HG03025 (cell line): Measurements from ENCODE around the gene DNAJC1.

ENCODE experiments used
- ATAC-seq: cut with Tn5 transposase; IDR thresholded peaks from one replicate; pipeline ENCODE4 v1.9.1; 2021; ENCODE audit warnings: mild to moderate bottlenecking, moderate library complexity; ENCODE audit not compliant: unreplicated experiment, low FRiP score

DNAJC1 gene

DNA sequence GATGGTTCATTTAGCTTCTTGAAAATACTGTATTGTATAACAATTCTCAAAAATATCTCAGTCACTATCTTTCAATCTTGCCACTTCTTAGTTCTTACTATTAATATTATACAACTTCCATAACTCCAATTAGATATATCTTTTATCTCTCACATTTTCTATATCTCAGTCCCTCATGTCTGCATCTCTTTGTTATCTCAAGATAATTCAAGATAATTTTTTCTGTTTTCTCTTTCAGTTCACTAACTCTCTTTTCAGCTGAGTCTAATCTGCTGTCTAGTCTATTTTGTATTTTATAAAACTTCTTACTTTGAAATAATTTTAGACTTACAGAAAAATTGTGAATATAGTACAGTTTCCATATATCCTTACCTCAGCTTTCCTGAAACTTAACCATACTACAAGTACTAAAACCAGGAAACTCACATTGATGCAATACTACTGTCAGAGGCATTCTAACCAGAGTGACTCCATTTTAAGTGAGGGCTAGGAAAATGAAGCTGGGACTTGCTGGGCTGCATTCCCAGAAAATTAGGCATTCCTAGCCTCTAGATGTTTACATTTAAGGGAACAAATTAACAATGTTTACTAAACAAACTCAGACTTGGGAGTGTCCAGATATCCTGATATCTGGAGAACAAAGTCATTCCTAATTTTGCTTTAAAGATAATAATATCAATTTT is 38.4 kb downstream of the DNAJC1 start:
- no peak for ATAC-seq

DNA sequence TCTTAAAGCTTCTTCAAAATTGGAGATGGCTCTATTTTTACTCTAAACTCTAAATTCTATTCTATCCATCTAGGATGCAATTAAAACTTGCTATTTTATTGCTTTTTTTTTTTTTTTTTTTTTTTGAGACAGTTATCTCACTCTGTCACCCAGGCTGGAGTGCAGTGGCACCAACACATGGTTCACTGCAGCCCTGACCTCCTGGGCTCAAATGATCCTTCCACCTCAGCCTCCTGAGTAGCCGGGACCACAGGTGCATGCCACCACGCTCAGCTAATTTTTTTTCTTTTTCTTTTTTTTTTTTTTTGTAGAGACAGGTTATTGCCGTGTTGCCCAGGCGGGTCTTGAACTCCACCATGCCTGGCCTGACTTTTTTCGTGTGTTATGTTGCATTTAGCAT is 41.2 kb downstream of the DNAJC1 start:
- ATAC-seq = no peak

DNA sequence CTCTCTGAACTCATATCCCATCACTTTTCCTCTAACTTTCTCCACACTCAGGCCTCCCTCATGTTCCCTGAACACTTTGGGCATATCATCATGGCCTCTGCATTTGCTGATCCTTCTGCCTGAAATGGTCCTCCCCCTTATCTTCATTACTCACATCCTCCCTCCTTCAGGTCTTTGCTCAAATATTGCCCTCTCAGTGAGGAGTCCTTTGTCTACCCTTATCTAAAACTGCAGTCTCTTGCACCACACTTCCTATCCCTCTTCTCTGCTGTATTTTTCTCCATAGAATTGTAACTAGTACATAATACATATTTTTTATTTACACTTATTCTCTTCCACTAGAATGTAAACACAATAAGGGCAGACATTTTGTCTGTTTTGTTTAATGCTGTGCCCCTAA is 41.7 kb downstream of the DNAJC1 start:
- ATAC-seq = no peak

DNA sequence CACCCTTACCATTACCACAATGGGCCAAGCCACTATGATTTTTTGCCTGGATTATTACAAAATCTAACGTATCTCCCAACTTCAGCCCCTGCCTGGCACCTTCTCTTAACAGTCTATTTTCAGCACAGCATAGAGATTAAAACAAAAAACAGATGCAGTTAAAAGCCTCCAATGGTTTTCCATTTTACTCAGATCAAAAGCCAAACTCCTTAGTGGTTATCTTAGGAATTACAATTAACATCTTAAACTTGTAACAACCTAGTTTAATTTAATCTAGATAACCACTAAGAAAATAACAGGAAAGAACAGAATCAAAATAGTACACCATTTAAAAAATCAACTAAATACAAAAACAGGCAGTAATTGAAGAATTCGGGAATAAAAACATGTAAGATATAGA is 43.5 kb downstream of the DNAJC1 start:
- ATAC-seq = no peak

DNA sequence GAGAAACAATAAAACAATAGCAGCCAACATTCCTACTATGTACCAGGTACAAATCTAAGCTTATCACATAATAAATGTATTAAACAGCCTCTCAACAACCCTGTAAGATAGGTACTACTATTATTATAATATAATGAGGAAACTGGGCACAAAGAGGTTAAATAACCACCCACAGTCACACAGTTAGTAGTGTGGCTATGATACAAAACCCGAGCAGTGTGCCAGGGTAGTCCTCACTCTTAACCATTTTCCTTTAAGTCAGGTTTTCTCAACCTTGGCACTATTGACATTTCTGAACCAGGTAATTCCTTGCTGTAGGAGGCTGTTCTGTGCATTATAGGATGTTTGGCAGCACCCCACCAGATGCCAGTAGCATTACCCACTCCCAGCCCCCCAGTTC is 48.8 kb downstream of the DNAJC1 start:
- no peak for ATAC-seq

DNA sequence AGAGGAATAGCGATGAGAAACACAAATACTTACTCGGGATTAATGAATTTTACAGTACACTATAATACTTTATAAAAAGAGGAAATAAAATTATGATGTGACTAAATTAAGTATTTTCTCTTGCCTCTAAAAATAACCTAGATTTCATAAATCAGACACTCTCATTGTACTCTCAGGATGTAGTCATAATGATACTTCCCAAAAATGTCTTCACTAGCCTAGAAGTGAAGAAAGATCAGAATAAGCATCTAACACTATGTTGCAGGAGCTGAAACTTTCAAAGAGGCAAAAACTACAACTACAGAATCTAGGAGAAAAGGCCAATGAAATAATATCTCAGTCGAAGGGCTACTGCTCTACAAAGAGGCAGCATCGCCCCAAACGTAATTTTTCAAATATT is 49.4 kb downstream of the DNAJC1 start:
- ATAC-seq = no peak

DNA sequence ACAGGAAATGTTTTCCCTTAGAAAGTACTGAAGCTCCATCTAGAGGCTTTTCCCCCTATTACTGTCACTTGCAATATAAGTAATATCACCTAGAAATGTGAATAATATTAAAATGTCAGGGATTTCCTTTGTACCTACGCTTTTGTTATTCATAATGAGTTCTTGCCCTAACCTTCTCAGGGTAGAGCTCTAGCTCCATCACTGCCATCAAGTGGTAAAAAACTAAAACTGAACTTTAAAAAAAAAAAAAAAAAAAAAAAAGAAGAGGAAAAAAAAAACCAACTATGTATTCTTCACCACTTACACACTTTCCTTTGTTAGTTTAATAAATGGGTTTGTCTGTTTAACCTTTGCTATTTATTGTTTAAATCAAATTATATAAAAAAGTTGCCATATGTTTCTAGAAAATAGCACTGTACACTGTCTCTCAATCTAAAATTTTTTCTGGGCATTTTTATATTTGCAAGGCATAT is 49.9 kb downstream of the DNAJC1 start:
- no peak for ATAC-seq

DNA sequence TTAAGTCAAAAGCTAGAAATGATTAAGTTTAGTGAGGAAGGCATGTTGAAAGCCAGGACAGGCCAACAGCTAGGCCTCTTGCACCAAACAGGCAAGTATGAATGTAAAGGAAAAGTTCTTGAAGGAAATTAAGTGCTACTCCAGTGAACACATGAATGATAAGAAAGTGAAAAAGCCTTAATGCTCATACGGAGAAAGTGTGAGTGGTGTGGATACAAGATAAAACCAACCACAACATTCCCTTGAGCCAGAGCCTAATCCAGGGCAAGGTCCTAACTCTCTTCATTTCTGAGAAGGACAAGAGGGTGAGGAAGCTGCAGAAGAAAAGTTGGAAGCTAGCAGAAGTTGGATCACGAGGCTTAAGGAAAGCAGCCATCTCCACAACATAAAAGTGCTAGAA is 53.0 kb downstream of the DNAJC1 start:
- no peak for ATAC-seq

DNA sequence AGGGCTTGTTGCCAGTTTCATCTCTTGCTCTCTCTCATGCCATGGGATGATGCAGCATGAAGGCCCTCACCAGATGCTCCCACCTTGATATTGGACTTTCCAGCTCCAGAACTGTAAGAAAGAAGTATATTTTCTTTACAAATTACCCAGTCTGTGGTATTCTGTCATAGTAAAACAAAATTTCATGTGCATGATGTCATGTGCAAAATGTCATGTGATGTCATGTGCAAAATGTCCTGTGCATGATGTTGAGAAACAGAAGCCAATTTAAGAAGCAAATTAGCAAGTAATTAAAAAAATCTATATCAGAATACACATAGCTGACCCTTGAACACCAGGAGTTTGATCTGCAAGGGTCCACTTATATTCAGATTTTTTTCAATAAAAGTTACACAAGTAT is 56.6 kb downstream of the DNAJC1 start:
- no peak for ATAC-seq

DNA sequence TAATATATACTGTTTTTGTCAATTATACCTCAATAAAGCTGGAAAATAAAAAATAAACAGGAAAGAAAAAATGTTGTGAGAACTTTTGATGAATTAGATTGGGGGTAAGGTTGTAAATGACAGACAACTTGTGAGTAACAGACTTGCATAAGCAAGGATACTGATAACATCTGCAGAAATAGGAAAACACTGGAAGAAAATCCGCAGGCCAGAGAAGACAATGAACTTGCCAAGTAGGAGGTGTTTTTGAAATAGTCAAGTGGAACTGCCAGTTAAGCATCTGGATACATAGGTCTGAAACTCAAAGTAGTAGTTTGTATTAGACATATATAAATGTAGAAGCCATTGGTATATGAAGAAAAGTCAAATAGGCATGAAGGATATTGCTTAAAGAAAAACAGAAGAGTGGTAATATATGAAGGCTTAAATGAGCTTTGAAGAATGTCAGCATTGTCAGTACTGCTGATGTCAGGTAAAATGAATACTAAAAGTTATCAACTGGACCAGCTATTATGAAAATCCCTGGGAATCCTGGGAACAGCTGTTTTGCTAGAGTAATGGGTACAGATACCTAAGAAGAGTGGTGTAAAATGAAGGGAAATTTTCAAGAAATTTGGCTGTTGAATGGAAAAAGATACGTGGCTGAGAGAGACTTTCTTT is 58.7 kb downstream of the DNAJC1 start:
- ATAC-seq = no peak

DNA sequence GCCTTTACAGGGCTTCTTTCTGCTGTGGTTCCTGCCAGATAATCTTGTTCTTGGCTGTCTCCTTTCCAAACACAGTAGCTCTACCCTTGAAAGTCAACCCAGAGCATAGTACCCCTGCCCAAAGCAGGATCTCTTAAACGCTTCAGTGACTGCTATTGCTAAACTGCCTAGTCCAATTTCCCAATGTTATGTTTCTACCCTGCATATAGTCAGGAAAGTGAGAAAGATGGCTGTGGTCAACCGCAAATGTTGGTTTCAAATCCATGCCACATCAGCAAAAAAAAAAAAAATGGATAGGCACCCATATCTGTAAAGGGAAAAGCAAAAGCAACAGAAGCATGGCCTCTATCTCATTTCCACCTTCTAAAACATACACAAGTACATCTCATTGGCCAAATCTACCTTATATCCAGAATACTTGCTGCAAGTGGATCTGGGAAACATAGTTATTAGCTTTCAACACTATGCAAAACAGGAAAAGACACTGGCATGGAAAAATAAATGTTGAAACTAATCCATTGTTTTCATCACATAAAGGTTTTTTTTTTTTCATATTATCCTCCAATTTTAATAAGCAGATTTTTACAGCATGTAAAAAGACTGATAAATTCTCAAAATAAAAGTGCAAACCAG is 59.8 kb downstream of the DNAJC1 start:
- ATAC-seq = no peak

DNA sequence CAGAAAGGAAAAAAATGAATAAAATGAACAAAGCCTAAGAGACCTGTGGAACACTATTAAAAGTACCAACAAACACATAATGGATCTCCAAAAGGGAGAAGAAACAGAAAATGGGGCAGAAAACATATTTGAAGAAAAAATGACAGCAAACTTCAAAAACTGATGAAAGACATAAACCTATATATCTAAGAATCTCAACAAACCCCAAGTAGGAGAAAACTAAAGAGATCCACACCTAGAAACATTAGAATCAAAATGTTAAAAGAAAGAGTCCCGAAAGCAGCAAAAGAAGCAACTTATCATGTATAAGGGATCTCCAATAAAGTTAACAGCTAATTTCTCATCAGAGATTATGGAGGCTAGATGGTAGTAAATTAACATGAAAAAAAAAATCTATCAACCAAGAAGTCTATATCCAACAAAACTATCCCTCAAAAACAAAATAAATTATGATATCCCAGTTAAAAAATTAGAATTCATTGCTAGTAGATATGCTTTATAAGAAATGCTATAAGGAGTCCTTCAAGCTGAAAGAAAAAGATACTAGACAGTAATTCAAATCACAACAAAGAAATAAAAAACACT is 68.0 kb downstream of the DNAJC1 start:
- ATAC-seq = no peak

DNA sequence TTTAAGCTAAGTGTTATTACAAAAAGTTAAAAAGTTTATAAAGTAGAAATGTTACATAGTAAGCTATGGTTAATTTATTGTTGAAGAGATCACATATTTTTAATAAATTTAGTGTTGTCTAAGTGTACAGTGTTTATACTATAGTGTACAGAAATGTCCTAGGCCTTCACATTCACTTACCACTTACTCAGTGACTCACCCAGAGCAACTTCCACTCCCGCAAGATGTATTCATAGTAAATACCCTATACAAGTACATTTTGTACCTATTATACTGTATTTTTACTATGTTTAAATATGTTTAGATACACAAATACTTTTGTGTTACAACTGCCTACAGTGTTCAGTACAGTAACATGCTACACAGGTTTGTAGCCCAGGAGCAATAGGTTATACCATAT is 69.2 kb downstream of the DNAJC1 start:
- ATAC-seq = no peak

DNA sequence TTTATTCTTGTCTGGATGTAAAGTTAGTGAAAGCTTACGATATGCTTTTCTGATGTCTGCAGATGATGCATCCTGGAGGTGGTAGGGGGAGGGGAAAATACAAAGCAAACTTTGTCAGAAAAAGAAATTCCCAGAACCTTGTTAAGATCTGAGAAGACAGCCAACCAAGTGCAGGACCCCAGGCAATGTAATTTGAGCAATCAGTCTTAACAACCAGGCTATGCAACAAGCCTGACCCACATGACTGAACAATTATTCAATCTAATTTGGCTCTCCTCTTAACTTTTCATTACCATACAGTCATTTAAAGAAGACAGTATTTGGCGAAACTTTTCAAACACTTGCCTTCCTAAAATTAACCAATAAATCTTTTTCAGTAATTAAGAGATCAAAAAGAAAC is 74.5 kb downstream of the DNAJC1 start:
- ATAC-seq = no peak

DNA sequence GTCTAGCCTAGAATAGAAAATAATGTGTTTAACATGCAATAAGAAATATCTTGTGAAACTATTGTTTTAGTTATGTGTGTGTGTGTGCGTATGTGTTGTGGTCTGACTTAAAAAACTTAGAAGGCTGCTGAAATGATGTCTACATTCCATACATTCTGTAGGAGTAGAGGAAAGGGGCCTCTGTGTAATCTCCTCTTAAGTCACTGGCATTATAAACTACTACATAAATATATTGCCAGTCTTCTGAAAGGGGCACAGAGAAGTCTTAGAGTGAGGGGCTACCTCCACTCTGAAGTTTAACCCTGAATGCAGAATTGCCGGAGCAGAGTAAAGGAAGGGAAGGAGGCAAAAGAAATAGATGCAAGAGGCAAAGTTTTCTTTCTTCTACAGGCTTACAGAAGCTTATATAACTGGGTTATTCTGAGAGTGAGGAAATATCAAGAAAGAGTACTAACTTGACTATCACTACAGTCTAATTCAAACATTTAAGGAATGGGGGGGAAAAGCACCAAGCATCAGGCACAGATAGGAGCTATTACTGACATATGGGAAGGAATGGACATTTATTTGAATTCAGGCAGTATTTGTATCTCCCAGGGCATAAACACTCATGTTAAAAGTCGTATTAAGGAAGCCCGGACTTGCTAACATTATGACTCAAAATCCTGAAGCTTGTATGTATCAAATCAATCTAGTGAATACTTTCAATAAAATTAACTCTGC is 75.7 kb downstream of the DNAJC1 start:
- no peak for ATAC-seq

DNA sequence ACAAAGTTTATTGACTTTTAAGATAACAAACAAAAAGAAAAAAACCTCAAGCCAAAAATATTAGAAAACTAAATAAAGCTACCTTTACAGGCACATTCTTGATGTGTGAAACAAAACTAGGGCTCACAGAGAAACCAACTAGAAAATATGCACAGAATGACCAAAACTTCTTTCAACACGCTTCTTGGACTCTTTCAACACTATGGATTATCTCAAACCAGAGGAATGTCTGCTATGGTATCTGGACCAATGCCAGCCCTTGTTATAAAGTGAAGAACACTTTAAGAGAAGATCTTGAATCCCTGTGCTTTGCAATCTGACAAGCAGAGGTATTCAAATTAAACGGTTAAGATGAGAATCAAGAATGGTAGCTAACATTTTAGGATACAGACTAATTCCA is 76.6 kb downstream of the DNAJC1 start:
- ATAC-seq = no peak

DNA sequence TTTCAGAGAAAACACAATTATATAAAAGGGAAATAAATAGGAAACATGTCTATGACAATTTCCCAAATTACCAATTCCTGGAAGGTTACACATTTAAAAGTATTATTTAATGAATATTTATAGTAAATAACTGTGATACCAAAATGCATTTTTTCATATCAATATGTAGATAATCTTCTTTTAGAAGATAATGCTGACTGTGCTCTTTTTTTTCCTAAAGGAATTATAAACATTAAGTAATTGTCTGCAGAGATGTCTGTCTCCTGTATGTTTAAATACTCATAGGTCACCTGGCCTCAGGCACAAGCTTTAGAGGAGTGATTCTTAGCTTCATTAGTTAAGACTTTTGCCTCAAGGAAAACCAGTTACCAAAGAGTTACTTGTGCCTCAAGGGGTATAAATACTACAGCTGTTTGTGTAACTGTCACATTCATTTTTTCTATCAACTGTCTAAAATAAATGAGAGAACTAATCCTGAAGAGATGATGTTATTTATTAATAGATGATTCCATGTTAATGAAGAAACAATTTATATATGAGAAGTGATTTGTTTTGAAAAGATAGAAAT is 77.1 kb downstream of the DNAJC1 start:
- no peak for ATAC-seq

DNA sequence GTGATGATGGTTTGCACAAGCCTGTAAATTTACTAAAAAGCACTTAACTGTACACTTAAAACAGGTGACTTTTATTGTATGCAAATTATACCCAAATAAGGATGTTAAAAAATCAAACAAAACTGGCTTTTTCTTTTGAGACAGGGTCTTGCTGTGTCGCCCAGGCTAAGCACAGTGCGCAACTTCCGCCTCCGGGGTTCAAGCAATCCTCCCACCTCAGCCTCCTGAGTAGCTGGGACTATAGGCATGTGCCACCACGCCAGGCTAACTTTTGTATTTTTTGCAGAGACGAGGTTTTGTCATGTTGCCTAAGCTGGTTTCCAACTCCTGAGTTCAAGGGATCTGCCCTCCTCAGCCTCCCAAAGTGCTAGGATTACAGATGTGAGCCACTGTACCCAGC is 77.7 kb downstream of the DNAJC1 start:
- no peak for ATAC-seq

DNA sequence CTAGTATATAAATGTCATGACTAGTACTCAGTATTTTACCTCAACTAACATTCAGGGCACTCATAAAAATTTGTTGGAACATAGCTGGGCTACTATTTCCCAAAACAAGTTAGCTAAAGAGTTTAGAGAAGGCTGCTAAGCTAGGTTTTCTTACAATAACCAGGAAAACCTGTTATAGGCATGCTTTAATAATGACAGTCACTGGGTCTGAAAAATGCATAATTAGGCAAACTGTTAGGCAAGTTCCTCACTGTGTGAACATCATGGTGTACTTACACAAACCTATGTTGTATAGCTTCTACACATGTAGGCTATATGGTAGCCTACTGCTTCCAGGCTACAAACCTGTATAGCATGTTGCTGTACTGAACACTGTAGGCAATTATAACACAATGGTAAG is 79.0 kb downstream of the DNAJC1 start:
- ATAC-seq = no peak

DNA sequence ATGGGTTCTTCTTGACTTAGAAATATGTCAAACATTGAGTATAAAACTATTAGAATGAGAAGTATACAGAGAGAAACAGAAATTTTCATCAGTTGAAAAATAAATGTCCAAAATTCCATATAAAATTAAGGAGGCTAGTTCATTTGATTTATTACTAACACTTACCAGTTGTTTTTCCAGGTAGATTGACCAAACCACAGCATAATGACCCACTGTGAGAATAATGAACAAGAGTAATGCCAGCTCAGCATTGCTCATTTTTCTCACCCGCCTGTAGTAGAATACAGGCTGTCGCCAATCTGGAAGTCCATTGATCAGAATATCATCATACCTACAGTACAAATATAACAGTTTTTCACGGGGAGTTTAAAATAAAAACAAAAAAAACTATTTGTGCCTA is 82.9 kb downstream of the DNAJC1 start:
- ATAC-seq = no peak

DNA sequence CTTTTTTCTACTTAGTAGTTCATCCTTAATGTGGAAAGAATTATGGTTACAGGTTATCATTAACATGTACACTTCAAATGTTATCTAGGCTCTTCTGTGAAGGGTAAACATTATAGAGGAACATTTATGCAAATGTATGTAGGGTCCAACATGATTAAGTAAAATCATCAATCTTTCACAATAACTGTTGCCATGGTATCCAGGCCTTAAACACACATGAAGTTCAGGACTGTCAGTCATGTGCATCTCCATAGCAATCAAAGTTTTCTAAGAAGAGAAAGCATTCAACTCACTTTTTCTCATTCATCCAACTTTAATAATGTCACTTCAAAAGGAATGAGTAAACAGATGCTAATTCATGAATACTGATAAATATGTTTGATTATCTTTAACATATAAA is 83.6 kb downstream of the DNAJC1 start:
- no peak for ATAC-seq
